NT2/D1 (cell line): ENCODE results near the gene ANKRD12.

Source experiments
- SUZ12 ChIP-seq: IDR thresholded peaks from 2 replicates; pipeline ENCODE4 v1.6.1; 2011; ENCODE audit not compliant: insufficient read length, insufficient read depth; ENCODE audit errors: extremely low read depth
- YY1 ChIP-seq: IDR thresholded peaks from 2 replicates; pipeline ENCODE4 v1.6.1; 2011; ENCODE audit not compliant: insufficient read length, insufficient read depth
- ZNF274 ChIP-seq: IDR thresholded peaks from 2 replicates; pipeline ENCODE4 v1.6.1; 2011; ENCODE audit warnings: mild to moderate bottlenecking, low read depth, low read length

DNA sequence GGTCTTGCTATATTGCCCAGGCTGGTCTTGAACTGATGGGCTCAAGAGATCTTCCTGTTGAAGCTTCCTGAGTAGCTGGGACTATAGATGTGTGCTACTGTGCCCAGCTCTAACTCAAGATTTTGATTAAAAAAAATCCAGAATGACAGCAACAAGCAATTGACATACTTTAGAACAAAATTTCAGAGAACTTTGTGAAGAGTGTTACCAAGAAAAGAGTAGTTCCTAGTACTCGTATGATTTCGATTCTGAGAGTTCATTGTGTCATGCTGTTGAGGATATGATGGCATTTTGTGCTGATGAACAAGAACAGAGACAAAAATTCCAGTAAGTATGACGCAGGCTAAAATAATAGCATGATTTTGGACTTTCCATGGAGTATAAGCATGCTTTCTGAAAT lies 107.8 kb downstream of the ANKRD12 start:
- no peak for TF ChIP-seq YY1
- TF ChIP-seq SUZ12: no peak
- no peak for TF ChIP-seq ZNF274
